Suprapubic skin (tissue), 4 donors: ENCODE data around the gene CXorf58.

Experiments used
- CTCF ChIP-seq, 2 donors: fragments of 200-600 bp in 1 of 2; fragments of 450-650 bp in 1 of 2; sonication (generic) in 1 of 2; IDR thresholded peaks; one replicate each; pipeline ENCODE4 v1.5.1; 2016 to 2019; ENCODE audit warnings: antibody characterized with exemption in 2 of 2, mild to moderate bottlenecking in 1 of 2, moderate library complexity in 1 of 2
- POLR2A ChIP-seq, 2 donors: fragments of 450-650 bp; IDR thresholded peaks; one replicate each; pipeline ENCODE4 v1.6.1; 2017; ENCODE audit warnings: antibody characterized with exemption in 2 of 2, mild to moderate bottlenecking in 2 of 2, moderate library complexity in 2 of 2
- POLR2AphosphoS5 ChIP-seq, 3 donors: sonication (generic); formaldehyde crosslinking; IDR thresholded peaks; one replicate each; pipeline ENCODE4 v1.6.1; 2017; ENCODE audit warnings: antibody characterized with exemption in 3 of 3

DNA sequence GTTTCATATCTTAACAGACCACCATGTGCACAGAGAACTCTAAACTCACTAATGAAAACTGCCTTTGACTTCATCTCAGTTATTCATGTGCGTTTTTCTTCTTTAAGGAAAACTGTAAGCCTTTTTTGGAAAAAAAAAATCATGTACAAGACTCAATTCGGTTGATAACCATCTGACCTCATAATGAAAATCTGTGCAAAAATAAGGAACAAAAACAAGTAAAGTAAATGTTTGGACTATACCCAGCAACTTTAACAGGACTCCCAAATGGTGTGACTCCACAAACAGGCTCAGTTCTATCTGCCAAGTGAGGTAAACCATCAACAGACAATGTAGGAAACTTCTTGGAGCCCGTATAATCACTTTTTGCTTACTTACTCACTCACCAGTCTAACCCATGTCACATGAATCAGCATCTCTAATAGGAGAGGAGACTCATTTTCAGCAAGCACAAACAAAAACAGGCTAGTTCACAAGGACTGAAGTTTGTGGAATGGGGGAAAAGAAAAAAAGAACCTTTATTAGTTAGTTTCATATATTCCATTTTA lies 9.3 kb upstream of the CXorf58 start:
- TF ChIP-seq CTCF (IDR thresholded peaks at IDR 0.05) (no peak), POLR2AphosphoS5 (IDR thresholded peaks at IDR 0.05) (no peak), POLR2A (IDR thresholded peaks at IDR 0.05) (no peak)
